CD4-positive, alpha-beta T cell treated with Interleukin-4 for 1 hour (primary cell): Measurements from ENCODE around the gene ATP6V1F.

ENCODE experiments used
- DNase-seq, 2 donors: peaks; one replicate each; pipeline ENCODE4 v3.0.0-alpha.2; 2020 to 2022

ATP6V1F gene

DNA sequence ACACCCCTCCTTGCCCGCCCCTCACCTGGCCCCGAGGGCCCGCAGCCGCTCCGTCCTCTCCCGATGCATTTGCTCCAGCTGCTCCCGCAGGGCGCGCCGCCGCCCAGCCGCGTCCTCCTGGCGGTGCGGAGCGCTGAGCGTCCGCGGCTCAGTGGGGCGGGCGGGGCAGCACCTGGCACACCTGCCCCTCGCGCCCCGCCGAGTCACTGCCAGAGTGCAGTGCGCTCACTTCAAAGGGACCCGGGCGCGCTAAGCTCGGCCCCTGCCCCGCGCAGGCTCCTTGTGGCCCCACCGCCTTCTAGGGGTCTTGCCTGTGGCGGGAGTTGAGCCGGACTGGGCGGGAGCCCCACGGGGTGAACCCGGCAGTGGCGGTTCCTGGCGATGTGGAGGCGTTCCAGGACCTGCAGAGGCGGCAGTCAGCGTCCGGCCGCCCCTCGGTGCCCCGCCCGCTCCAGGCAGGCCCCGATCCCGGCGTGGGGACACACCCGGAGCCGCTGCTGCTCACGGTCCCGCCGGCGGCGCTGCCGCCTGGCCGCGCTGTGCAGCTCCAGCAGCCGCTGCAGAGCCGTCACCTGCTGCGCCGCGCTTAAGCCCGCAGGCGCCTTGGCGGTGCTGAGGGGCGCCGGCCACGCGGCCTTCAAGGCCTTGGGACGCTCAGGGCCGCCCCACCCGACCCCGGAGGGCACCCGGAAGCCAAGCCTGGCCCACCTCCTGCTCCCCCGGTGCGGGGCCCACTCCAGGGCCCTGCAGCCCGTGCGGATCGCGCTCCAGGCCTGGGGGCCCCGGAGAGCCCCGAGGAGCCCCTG is 6.7 kb downstream of the ATP6V1F start:
- peak; percentile 28 to 35 for DNase-seq

DNA sequence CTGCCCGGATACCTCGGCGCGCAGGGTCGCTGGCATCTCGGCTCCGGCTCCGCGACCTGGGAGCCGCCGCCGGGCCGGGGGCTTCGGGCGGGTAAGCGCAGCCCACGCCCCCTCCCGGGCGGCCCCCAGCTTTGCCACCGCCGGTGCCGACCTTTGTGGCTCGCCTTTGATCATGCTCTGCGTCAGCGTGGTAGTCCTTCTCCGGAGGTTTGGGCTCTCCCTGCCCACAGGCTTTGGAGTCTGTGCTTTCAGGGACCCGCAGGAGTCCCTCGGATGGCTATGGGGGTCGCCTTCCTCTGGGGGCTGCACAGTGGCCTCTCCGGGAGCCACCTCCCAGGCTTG is 7.3 kb downstream of the ATP6V1F start:
- no peak for DNase-seq

DNA sequence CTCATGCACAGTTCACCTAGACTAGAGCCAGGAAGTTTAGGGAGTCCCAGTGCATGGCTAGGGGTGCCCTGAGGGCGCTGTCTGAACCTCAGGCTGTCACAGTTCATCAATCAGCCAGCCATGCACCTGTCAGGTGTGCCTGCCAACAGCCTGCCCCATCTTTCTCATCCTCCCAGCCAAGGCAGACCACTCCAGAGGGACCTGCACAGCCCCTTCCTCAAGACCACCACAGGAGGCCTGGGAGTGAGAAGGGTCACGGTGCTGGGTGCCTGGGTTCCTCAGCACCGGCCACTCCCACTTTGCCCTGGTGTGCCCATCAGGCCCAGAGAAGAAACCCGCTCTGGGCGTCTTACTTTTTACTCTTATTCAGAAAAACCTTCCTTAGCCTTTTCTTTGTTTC is 8.4 kb downstream of the ATP6V1F start:
- DNase-seq = no peak

DNA sequence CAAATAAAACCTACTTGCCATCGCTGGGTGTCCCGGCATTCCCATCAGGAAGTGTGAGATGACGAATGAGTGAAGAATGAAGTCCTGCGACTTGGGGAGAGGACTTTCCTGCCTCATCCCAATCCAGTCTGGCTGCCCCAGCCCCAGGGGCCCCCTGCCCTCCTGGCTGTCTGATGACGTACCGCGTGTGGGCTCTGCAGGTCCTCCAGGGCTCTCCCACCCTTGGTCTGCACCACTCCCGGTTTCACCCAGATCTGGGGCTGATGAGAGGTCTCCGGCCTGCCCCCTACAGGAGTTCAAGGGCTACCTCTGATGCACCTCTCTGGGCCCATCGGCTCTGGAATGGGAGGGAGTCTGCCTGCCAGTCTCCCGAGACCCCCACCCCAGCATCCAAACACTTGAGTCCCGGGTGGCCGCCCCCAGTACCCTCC is 9.8 kb downstream of the ATP6V1F start:
- no peak for DNase-seq

DNA sequence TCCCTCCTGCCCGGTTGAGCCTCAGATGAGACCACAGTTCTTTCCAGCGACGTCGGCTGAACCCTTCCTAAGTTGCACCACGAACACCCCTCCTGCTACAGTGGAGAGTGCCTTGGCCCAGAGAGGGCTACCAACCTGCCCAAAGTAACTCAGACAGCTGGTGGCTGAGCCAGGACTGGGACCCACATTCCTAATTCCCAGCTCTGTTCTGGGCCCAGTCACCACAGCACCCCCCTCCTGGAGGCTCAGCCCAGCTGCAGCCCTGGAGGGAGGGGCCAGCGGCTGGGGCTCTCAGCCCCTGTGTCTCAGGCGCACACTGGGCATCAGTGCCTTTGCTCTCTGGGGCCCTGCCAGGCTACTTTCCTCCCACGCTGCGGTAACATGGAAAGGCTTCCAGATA is 10.6 kb downstream of the ATP6V1F start:
- DNase-seq = no peak

DNA sequence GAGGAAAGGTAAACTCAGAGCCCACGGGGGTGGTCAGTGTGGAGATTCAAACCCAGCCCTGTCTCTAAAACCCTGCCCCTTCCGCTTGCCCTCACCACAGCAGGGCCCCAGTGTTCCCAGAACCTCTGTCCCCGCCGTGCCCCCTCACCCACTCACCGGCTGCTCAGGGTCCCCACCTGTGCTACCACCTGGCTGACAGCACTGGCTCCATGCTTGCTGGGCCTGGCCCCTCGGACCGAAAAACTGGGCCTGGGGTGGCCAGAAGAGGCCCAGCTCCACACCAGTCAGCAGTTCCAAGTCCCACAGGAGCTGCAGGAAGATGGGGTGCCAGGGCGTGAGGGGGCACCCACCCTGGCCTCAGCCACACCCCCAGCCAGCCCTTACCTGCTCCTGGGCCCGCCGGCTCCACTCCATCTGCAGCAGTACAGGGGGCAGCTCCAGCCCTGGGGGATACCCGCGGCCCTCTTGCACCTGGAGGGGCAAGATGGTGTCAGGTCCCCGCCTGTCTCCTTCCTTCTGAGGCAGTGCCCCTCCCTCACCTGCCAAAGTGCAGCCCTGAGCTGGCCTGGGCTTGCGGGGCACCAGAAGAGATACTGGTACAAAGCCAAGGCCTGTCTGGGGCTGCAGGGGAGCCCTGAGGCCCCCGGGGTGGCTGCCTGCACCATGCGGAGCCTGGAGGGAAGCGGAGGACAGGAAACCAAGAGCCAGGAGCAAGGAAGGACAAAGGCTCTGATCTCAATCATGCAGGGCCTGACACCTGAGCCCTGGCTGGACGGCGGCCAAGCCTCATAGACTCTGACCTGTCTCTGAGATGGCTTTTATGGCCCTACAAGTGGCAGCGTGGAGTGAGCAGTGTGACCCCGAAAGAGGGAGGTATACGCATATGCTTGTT is 11.7 kb downstream of the ATP6V1F start:
- DNase-seq = no peak

DNA sequence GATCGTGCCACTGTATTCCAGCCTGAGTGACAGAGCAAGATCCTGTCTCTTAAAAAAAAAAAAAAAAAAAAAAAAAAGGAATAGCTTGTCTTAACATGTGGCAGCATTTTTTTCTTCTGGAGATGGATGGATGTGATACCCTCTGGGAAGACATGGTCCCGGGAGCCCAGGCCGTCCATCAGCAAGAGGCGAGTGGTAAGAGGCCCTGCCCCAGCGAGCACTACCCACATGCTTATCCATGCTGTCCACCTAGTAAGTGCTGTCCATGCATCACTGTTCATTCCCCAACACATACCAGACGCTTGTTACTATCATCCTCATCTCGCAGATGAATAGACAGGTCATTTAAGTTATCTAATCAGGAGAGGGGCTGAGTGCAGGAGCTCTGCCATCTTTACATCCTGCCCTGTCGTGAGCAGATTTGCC is 12.9 kb downstream of the ATP6V1F start:
- DNase-seq = no peak

DNA sequence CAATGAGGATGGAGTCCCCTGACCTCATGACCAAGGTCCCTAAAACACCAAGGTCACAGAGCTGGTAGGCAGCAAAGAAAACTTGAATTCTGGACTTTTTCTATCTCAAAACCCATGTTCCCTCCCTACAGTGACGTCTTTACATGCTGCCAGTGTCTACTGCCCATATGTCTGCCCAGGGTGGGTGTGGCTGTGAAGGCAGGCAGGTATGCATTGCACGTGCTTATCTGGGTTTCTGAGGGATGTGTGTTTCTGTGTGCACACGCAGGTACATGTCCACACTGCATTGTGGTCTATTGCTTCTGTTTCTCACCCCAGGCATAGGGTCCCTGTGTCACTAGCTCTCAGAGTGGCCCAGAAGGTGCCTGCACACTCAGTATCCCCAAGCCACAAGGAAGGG is 13.5 kb downstream of the ATP6V1F start:
- DNase-seq = no peak

DNA sequence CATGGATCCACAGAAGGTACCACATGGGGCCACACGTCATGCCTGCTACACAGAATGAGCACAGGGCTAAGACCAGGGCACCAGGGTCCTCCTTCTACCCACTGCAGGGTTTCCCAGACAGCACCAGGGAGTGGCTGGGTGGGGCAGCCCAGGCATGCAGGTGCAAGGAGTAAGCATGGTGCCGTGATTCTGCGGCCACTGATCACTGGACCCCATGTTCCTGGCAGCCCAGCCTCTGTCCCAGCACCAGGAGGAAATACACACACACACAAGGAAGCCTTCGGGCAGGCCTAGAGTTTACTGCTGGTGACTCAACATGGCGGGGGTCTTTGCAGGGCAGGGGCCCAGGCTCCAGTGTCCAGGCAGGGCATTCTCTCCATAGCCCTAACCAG is 13.9 kb downstream of the ATP6V1F start:
- DNase-seq = no peak

DNA sequence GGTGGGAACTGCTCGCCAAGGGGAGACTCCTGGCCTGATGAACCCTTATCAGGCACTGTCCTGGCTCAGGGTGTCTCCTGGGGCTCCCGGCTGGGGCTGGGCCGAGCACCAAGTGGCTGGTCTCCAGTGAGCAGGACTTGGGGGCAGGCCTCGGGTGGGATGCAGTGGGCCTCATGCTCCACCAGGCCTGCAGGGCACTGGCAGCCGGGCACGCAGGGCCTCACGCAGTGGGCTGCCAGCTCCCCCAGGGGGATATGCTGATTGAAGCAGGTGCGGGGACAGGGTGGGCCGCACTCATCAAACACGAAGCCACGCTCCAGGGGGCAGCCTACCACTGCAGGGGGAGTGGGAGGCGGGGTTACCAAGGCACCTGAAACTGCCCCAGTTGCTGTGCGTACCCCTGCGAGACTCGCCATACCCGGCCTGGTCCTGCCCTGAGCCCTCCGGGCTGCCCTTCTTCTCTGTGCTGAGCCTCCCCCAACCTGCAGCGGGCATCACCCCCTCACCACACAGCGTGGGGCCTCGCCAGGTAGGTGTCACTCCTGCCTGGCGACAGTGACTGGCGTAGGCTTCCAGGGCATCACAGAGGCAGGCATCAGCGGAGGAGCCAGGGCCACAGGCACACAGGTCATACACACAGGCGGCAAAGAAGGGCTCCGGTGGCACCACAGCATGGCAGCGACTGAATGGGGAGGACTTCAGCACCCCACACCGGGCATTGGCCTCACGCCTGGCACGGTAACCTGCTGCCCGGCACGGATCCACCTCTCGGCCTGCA is 14.5 kb downstream of the ATP6V1F start:
- DNase-seq = no peak

DNA sequence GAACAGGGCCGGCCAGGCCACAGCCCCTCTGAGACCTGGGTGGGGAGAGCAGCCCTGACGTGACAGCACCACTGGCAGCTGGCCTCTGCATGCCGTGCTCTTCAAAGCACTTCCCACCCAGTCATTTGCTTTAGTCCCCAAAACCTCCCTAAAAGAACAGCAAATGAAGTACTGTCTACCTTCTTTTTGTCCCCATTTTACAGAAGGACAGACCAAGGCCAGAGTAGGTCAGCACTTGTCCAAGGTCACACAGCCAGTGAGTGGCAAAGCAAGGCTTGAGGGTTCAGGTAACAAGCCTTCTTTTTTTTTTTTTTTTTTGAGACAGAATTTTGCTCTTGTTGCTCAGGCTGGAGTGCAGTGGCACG is 15.1 kb downstream of the ATP6V1F start:
- DNase-seq = no peak

DNA sequence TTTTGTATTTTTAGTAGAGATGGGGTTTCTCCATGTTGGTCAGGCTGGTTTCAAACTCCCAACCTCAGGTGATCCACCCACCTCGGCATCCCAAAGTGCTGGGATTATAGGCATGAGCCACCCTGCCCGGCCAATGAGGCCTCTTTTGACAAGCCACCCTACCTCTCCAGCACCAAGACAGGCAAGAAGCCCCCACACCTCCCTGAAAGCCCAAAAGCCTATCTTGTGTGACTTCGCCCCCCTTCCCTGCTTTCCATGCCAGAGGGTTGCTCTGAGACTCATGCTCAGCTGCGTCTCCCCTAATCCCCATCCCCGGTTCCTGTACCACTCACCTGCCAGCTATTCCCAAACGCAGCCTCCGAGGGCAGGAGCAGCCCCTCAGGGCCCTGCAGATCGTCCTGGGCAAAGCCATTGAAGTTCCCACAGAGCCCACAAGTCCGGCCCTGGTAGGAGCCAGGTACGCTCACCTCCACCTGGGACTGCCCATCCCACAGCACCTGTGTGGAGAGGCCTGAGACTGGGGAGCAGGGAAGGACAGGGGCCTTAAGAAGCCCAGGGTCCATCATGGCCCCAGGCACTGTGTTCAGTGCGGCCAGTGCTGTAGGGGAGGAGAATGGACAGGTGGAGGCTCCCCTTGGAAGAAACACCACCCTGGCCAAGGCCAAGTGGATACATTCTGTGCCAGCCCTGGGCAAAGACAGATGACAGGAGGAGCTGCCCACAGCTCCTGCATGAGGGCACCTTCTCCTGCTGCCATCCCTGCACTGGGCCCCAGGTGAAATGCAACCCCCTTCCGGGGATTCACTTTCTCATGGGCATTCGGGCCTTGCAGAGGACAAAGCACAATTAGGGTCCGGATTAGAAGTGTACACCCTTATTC is 15.8 kb downstream of the ATP6V1F start:
- DNase-seq = no peak

DNA sequence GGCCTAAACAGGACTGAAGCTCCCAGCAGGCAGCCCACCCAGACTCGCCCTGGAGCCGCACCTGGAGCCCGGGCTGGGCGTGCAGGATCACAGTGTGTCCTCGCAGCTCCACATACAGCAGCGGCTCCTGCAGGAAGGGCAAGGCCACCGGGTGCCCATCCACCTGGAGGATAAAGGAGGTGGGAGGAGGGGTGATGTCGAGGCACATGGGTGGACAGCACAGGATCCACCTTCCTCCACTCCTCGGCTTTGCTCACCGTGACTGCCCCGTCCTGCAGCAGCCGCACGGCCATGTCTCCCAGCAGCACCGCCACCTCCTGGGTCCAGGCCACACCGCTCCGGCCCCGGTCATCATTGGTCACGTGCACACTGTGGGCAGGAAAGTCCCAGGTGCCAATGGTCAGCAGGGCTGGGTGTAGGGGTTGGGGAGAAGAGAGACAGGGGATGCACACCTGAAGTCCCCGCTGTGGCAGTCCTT is 16.8 kb downstream of the ATP6V1F start:
- no peak for DNase-seq

DNA sequence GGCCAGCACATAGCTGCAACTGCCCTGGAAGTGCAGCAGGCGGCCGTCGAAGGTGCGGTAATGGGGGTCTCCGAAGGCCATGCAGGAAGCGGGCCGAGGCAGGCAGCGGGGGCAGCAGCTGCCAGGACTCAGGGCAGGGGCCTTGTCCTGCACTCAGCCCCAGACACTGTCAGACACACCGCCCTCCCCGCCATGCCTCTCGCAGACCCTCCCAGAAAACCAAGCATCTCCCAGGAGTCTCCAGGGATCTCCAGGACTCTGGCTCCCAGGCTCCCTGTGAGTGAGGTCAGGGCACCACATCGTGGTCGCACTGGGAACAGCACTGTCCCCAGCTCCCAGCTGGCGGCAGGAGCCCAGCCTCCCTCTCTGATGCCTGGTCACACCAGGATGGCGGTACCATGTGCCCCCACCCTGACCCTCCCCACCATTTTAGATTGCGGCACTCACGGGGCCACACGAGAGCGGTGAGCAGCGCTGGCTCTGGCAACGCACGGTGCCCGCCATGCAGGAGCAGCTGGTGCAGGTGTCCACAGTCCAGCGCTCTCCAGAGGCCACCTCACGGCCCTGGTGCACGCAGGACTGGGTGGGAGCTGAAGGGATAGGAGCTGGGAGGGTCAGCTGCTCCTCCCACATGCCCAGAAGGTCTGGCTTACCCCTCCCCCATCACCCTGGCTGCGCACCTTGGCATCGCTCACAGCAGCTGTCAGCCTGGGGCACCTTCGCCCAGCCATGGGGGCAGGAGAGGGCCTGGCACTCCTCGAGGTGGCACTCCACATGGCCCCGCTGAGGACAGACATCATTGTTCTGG is 17.5 kb downstream of the ATP6V1F start:
- no peak for DNase-seq

DNA sequence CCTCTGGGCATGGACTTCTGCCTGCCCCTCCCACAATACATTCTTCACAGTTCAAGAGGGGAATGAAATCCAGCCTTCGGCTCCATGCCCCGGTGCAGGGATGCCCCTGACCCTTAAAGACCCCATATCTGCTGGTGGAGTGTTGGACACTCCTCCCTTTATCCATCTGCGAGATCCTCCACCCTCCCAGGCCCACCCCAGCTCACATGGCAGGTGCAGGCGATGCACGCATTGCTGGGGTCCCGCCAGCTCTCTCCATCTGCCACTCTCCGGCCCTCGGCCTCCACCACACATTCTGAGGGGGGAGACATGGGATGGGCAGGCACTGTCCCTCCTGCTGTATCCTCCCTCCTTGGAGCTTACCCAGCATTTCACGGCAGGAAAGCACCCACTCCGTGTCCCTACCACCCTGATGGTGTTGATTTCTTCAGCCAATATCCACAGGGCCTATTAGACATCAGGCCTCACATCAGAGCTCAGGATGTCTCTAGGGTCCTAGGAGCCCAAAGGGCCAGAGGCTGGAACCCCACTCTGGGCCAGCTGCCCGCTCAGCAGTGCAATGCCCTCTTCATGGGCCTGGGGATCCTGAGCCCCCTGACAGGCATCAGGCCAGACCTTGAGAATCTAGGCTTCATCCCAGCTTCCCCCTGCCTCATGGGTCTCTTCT is 18.3 kb downstream of the ATP6V1F start:
- DNase-seq = no peak

DNA sequence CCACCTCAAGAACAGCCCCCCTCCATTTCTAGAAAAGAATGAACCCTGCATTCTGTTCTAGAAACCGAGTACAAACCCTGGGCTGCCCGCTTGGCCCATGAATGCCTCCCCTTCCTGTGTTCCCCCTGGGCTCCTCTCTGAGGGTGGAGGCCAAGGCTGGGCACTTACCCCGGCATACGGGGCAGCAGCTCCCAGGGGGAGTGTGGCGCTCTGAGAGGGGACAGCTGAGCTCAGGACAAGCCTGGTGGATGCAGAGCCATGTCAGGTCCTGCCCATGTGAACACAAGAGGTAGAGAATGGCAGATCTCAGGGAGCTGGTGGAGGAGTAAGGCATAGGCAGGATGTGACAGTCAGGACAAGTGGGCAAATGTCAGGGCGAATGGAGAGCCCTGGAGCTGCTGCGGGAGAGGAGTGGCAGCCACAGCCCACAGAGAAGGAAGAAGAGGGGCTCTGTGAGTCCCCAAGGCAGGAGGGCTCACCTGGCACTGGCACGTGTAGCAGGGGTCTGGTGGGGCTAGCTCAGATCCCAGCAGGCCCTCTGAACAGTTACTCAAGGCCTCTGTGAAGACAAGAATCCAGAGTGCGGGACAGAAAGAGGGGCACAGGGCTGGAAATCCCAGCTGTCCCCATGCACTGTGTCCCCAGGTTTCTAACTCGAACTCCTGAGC is 18.9 kb downstream of the ATP6V1F start:
- no peak for DNase-seq

DNA sequence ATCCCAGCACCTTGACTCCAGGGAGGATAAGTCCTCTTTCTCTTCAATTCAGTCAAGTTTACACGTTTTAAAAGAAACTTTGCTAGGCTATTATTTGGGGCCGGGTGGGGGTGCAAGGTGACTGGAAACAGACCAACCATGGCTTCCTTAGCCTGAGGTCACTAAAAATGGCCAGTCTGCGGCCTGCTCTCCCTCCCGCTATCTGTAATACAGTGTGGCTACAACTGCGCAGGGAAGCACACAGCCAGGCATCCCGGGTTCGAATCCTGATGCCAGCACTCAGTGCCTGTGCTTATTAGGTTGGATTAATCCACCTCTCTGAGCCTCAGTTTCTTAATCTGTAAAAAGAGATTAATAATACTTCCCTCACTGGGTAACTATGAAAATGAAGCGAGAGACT is 19.5 kb downstream of the ATP6V1F start:
- DNase-seq = no peak

DNA sequence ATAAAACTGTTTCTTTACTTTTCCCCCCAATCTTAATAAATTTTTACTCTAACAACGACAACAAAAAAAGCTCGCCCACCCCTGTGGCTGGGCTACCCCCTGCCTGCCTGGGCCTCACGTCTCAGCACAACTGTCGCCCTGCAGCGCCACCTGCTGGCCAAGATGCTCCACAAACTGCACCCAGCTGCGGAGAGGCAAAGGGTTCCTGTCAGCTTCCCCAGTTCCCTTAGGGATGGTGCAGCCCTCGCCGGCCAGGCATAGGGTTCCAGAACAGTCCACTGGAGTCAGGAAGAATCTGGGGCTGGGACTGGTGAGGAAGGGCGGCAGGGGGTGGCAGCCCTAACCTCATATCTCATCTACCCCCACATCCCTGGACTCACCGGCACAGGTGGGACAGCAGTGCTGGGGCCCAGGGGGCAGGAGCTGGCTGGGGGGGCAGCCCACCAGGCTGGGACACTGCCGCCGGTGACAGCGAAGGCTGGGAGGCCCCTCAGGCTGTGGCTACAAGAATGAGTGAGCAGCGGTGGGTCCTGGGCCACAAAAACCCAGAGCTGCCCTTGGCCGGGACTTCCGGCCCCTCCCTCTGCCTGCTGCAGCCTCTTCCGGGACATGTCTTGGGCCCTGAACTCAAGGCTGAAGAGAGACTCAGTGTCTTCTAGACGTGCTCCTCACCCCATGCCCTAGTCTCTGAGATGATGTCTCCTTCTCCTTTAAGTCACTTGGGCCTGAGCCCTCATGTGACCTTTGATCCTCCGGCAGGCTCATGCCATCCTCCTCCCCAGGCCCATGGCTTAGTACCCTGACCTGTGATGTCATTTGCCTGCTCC is 21.2 kb downstream of the ATP6V1F start:
- peak; percentile 79 to 84 for DNase-seq
